ENCODE measurements around the gene ANO10. TPM values are rescaled to one million over a fixed set of nuclear protein-coding genes. Genes with fewer than 3 reads are reported as not detected.
"Not testable (repeated sequence)": the region's sequence is repeated elsewhere in the genome, so short reads cannot be mapped to it uniquely, and the experiment has no call there.

The ANO10 gene
- total RNA-seq, 2 experiments from 2014 or later: 19.9 TPM

DNA sequence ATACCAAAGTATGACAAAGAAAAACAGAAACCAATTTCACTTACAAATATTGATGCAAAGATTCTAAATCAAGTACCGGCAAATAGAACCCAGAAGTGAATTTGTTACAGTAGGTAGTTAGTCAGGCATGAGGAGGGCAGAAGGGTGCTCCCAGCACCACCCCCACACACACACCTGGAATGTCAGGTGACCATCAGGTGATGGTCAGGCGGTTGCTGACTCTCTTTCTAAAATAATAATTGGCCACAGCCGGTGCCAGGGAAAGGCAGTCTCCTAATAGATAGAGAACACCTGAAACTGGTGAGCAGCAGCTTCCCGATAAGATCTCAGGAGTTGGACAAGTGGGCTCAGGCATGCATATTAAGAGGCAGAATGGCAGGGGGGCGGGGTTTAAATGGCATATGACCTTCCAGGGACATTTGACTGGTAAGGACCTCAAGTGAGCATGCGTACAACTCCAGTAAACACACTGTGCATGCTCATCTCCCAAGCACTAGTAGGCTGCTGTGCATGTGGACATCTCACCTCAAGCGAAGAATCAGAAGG lies 131.1 kb downstream of the ANO10 start:
- H3K4me3 Mint-ChIP-seq: no peak overlapping the region
- H3K4me1 Mint-ChIP-seq: peaks cover 12% of the 10 kb centered on the region
- H3K27ac Mint-ChIP-seq: no peak overlapping the region
- H3K27me3 Mint-ChIP-seq: peaks cover 9% of the 10 kb centered on the region
- CTCF ChIA-PET: no interaction called here
- DNase-seq: no peak
- H3K36me3 Mint-ChIP-seq (ENCODE audit: low read depth): peaks cover 17% of the 10 kb centered on the region
- H3K9me3 Mint-ChIP-seq: peaks cover 2% of the 10 kb centered on the region
- POLR2A ChIA-PET: no interaction called here

DNA sequence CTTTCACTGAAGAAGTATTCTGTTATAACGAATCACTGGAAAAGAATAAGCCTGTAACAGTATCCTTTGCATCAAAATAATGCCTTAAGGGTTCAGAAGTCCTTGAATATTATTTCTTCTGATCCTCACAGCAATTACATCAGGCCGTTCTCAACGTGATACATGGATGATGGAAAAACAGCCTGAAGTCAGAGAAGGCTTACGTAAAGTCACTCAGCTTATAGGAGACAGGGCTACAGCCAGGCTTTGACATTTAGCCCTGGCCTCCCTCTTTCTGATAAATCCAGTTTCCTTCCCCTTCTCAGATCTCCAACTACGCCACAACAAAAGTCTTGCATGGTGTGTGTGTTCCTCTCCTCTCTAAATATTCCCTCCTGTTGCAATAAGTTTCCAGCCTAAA lies 131.9 kb downstream of the ANO10 start:
- H3K9me3 Mint-ChIP-seq: peaks cover 2% of the 10 kb centered on the region
- CTCF ChIA-PET: no interaction called here
- H3K36me3 Mint-ChIP-seq (ENCODE audit: low read depth): peaks cover 17% of the 10 kb centered on the region

DNA sequence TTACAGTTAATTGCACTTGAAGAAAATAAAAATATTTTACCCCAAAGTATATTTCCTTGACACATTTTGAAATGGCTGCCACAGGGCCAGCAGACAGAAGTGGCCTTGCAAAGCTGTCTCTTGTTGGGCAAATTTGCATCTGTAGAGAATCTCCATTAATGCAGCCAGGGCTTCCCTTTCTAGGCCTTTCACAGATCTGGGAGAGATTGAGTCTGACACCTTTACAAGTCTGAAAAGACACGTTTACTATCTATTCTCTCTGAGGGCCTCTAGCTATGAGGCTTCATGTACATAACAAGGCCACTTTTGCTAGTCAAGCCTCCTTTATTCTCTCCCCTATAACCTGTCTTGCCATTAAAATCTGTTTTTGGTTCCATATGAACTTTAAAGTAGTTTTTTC lies 135.9 kb downstream of the ANO10 start:
- DNase-seq: no peak
- ChIA-PET POLR2A (no interaction called here), CTCF (no interaction called here)
- Mint-ChIP-seq H3K4me3 (no peak overlapping the region), H3K36me3 (ENCODE audit: low read depth) (peaks cover 19% of the 10 kb centered on the region), H3K9me3 (peaks cover 7% of the 10 kb centered on the region), H3K27me3 (peaks cover 2% of the 10 kb centered on the region), H3K4me1 (peaks cover 13% of the 10 kb centered on the region), H3K27ac (no peak overlapping the region)

More for the DNA sequence above, 131.9 kb downstream of the ANO10 start:
- peaks cover 9% of the 10 kb centered on the region for H3K27me3 Mint-ChIP-seq
- no peak for DNase-seq
- H3K4me1 Mint-ChIP-seq: peaks cover 12% of the 10 kb centered on the region
- H3K27ac Mint-ChIP-seq: no peak overlapping the region
- H3K4me3 Mint-ChIP-seq: no peak overlapping the region
- POLR2A ChIA-PET: no interaction called here

DNA sequence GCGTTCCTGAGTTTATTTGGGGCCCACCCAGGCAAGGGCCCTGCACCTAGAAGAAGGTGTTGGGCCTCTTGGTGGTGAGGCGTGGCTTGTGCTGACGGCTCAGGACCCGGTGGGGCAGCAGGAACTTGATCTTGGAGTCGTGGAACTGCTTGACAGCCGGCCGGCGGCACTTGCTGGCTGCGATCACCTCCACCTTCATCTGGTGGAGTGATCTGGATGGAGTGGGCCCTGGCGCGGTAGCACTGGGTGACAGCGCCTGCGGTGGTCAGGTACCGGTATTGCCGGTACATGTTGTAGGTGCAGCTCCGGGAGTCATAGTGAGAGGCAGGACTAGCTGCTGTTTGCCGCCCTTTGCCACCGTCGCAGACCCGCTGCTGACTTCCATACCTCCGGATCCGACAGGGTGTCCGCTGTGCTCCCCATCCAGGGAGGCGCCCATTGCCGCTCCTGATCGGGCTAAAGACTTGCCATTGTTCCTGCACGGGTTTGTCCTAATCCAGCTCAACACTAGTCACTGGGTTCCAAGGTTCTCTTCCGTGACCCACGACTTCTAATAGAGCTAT lies 136.8 kb downstream of the ANO10 start:
- no peak overlapping the region for H3K4me3 Mint-ChIP-seq
- H3K27me3 Mint-ChIP-seq: no peaks in the 10 kb centered on the region
- DNase-seq: no peak
- ChIA-PET POLR2A (no interaction called here), CTCF (no interaction called here)
- H3K27ac Mint-ChIP-seq: no peak overlapping the region
- peaks cover 12% of the 10 kb centered on the region for H3K36me3 Mint-ChIP-seq (ENCODE audit: low read depth)
- H3K9me3 Mint-ChIP-seq: peaks cover 7% of the 10 kb centered on the region
- H3K4me1 Mint-ChIP-seq: peaks cover 11% of the 10 kb centered on the region

DNA sequence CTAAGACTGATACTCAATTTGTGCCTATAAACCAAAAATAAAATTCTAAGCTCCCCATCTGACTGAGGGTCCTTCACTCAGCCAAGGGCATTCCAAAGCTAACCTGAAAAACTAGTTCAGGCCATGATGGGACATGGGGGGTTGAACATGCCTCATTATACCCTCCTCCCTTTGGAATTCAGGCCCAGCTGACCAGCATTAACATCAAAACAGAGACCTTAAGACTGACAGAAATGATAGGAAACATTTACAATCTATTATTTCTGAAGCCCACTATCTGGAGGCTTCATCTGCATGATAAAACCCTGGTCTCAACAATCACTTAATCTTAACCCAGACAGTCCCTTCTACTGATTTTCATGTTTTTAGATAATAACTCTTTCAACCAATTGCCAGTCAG lies 140.4 kb downstream of the ANO10 start:
- POLR2A ChIA-PET: no interaction called here
- DNase-seq: no peak
- Mint-ChIP-seq H3K27ac (no peak overlapping the region), H3K9me3 (peaks cover 10% of the 10 kb centered on the region), H3K36me3 (ENCODE audit: low read depth) (peaks cover 34% of the 10 kb centered on the region), H3K27me3 (no peaks in the 10 kb centered on the region), H3K4me3 (no peak overlapping the region), H3K4me1 (peaks cover 38% of the 10 kb centered on the region)
- CTCF ChIA-PET: no interaction called here

DNA sequence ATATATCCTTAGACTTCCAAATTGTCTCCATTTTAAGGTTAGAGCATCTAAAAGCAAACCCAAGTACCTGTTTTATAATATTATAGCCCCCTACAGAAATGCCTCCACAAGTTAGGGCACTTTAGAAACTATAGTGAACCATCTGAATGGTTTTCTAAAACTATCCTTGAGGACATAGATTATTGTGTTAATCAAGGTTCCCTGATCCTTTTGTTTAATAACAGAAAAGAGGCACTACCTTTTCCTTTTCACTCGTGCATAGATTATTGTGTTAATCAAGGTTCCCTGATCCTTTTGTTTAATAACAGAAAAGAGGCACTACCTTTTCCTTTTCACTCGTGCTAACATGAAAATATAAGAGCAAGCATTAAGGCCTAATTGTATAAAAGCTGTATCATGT lies 143.0 kb downstream of the ANO10 start:
- H3K27ac Mint-ChIP-seq: peak overlapping the region; percentile 96
- H3K9me3 Mint-ChIP-seq, DNase-seq, H3K4me3 Mint-ChIP-seq, H3K27me3 Mint-ChIP-seq: not testable (repeated sequence)
- CTCF ChIA-PET: interaction anchor here (0.7 to 2.2 kb wide), 4 partner anchors 23 to 316 kb away, joined by 3 to 6 read pairs (median 4); no protein-coding TSS in a partner anchor
- H3K4me1 Mint-ChIP-seq: peaks cover 38% of the 10 kb centered on the region
- H3K36me3 Mint-ChIP-seq (ENCODE audit: low read depth): peaks cover 36% of the 10 kb centered on the region
- POLR2A ChIA-PET: interaction anchor here (1.2 to 1.7 kb wide), 3 partner anchors 90 to 316 kb away, joined by 4 to 5 read pairs (median 5); partner anchors contain the start of gene SNRK

DNA sequence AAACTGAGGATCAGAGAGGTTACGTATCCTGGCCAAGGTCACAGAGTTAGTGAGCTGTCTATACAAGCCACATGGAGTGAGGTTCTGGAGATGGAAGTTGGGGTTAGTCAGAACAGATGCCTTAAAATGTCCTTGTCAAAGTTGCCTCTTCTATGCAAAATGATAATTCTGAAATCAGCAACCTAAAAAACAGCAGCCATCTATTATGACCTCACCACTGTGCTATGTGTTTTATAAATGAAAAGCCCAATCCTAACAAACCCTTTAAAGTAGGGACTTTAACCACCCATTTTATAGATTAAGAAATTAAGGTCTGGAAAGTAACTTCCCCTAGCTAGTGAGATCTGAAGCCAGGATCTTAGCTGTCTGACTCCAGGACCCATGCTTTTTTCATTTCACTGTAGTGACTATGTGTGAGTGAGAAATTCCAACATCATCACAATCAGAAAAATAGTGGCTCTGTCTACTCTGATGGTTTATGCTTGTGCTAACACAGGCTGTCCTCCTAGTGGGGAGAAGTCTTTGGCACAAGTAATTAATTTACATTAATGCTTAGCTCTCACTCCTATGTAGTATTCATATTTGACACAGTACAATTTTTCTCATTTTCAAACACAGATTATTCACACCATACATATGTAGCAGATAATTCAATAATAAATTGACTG lies 143.6 kb downstream of the ANO10 start:
- DNase-seq: no peak
- peaks cover 10% of the 10 kb centered on the region for H3K9me3 Mint-ChIP-seq
- H3K4me3 Mint-ChIP-seq: no peak overlapping the region
- peak overlapping the region; percentile 96 for H3K27ac Mint-ChIP-seq
- ChIA-PET CTCF (interaction anchor here (0.7 to 2.2 kb wide), 4 partner anchors 23 to 316 kb away, joined by 3 to 6 read pairs (median 4); no protein-coding TSS in a partner anchor), POLR2A (interaction anchor here (1.2 to 1.7 kb wide), 4 partner anchors 89 to 315 kb away, joined by 4 to 6 read pairs (median 5); partner anchors contain the start of gene SNRK)
- peaks cover 40% of the 10 kb centered on the region for H3K36me3 Mint-ChIP-seq (ENCODE audit: low read depth)
- H3K4me1 Mint-ChIP-seq: peaks cover 37% of the 10 kb centered on the region
- H3K27me3 Mint-ChIP-seq: no peaks in the 10 kb centered on the region

DNA sequence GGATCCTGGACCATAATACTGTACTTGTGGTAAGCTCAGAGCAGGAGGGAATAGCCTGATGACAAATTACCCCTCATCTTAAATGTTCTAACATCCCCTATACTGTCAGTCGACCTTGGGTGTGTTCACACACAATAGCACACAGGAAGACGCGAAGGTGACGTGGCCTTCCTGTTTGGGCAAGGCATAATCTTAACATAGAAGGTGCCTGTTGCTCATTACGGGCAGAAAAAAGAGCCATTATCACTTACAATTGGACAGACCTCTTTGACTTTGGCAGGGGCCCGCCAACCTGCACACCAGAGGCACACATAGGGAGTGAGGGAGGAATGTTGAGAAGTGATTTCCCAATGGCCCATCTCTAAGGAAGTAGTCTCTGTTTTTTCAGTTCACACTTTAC lies 144.2 kb downstream of the ANO10 start:
- no peaks in the 10 kb centered on the region for H3K27me3 Mint-ChIP-seq
- peak; percentile 82 for DNase-seq
- peaks cover 30% of the 10 kb centered on the region for H3K4me1 Mint-ChIP-seq
- H3K36me3 Mint-ChIP-seq (ENCODE audit: low read depth): peaks cover 41% of the 10 kb centered on the region
- POLR2A ChIA-PET: interaction anchor here (1.0 to 1.5 kb wide), 4 partner anchors 88 to 314 kb away, joined by 4 to 7 read pairs (median 6); no protein-coding TSS in a partner anchor
- H3K9me3 Mint-ChIP-seq: peaks cover 10% of the 10 kb centered on the region
- H3K4me3 Mint-ChIP-seq: peak overlapping the region; percentile 1
- peak overlapping the region; percentile 96 for H3K27ac Mint-ChIP-seq
- CTCF ChIA-PET: interaction anchor here (0.5 to 2.2 kb wide), 5 partner anchors 23 to 88 kb away, joined by 3 to 6 read pairs (median 4); no protein-coding TSS in a partner anchor

DNA sequence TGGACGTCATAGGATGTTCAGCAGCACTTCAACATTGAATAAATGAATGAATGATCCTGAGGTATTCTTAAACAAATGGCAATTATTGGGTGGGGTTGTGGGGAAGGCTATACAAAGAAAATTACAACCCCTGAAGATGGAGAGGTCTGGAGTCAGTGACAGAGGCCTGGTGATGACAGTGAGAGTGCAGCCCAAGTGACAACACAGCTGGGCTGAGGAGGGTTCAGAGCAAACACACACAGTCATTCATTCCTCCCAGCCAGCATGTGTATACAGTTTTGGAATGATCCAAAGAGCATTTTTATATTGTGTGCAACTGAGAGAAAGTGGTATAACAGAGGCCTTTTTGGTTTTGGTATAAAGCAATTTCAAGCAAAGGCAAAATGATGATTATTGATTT lies 148.1 kb downstream of the ANO10 start:
- H3K27ac Mint-ChIP-seq: no peak overlapping the region

DNA sequence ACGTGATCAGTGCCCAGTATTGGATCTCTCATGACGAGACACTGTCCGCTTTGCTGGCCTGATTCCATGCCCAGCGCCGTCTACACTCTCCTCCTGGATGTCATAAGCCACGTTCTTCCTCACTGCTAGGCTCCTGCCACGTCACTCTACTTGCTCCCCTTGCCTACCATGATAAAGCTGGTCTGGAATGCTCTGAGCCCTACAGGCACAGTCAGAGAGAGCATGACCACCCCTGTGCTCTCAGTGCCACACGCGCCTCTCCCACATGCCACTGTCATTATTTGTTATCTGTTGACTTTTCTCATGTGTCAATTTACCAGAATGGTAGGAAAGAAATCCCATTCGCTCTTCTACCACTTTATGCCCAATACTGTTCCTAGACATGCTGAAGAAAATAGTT lies 148.6 kb downstream of the ANO10 start:
- H3K9me3 Mint-ChIP-seq: peaks cover 5% of the 10 kb centered on the region
- peaks cover 19% of the 10 kb centered on the region for H3K4me1 Mint-ChIP-seq
- no peak for DNase-seq
- H3K4me3 Mint-ChIP-seq: no peak overlapping the region
- POLR2A ChIA-PET: no interaction called here
- CTCF ChIA-PET: no interaction called here
- peaks cover 22% of the 10 kb centered on the region for H3K36me3 Mint-ChIP-seq (ENCODE audit: low read depth)
- peaks cover 1% of the 10 kb centered on the region for H3K27me3 Mint-ChIP-seq
- no peak overlapping the region for H3K27ac Mint-ChIP-seq

More for the DNA sequence above, 148.1 kb downstream of the ANO10 start:
- H3K9me3 Mint-ChIP-seq: peaks cover 5% of the 10 kb centered on the region
- ChIA-PET CTCF (interaction anchor here (1.2 kb wide), 1 partner anchor 30 kb away, joined by 3 read pairs; no protein-coding TSS in a partner anchor), POLR2A (no interaction called here)
- H3K36me3 Mint-ChIP-seq (ENCODE audit: low read depth): peaks cover 26% of the 10 kb centered on the region
- peaks cover 24% of the 10 kb centered on the region for H3K4me1 Mint-ChIP-seq
- no peak for DNase-seq
- H3K4me3 Mint-ChIP-seq: no peak overlapping the region
- peaks cover 1% of the 10 kb centered on the region for H3K27me3 Mint-ChIP-seq

DNA sequence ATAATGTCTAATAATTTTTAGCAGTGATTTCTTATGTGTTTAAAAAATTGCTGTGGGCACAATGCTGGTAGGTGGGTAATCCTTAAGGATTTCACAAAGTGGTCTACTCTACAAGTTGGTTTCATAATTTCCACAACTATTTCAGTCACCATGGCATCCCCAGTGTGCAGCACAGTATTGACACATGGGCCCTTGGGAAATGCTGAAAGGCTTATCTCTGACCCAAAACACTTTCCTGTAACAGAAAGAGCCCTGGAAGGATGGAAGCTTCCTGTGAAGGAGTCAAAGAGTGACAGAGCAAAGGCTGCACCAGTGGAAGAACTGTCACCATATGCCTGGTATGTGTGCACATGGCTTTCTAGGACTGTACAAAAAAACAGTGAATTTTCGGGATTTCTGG lies 153.7 kb downstream of the ANO10 start:
- H3K4me3 Mint-ChIP-seq: no peak overlapping the region
- peaks cover 1% of the 10 kb centered on the region for H3K27me3 Mint-ChIP-seq
- ChIA-PET POLR2A (no interaction called here), CTCF (interaction anchor here (0.8 to 1.1 kb wide), 2 partner anchors 60 to 79 kb away, joined by 3 read pairs; no protein-coding TSS in a partner anchor)
- no peaks in the 10 kb centered on the region for H3K9me3 Mint-ChIP-seq
- DNase-seq: no peak
- H3K36me3 Mint-ChIP-seq (ENCODE audit: low read depth): peaks cover 12% of the 10 kb centered on the region
- no peak overlapping the region for H3K27ac Mint-ChIP-seq
- peaks cover 2% of the 10 kb centered on the region for H3K4me1 Mint-ChIP-seq

DNA sequence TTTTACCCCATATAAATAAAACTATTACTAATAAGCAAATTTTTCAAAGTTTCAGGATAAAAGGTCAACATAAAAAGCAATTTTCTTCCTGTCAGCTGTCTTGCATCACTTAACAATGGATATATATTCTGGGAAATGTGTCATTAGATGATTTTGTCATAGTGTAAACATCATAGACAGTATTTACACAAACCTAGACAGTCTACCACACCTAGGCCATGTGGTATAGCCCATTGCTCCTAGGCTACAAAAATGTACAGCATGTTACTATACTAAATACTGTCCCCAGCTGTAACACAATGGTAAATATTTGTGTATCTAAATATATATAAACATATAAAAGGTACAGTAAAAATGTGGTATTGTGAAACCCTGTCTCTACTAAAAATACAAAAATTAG lies 156.7 kb downstream of the ANO10 start:
- Mint-ChIP-seq H3K9me3 (peaks cover 5% of the 10 kb centered on the region), H3K27ac (no peak overlapping the region), H3K4me1 (peaks cover 1% of the 10 kb centered on the region), H3K36me3 (ENCODE audit: low read depth) (peaks cover 27% of the 10 kb centered on the region), H3K27me3 (peaks cover 1% of the 10 kb centered on the region), H3K4me3 (no peak overlapping the region)
- CTCF ChIA-PET: no interaction called here
- POLR2A ChIA-PET: no interaction called here
- DNase-seq: no peak

DNA sequence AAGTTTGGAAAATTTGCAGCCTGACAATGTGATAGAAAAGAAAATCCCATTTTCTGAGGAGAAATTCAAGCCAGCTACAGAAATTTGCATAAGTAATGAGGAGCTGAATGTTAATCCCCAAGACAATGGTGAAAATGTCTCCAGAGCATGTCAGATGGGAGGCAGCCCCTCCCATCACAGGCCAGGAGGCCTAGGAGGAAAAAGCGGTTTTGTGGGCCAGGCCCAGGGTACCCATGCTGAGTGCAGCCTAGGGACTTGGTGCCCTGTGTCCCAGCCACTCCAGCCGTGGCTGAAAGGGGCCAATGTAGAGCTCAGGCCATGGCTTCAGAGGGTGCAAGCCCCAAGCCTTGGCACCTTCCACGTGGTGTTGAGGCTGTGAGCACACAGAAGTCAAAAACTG lies 159.2 kb downstream of the ANO10 start:
- CTCF ChIA-PET, H3K9me3 Mint-ChIP-seq, H3K27ac Mint-ChIP-seq, H3K4me1 Mint-ChIP-seq, POLR2A ChIA-PET, H3K4me3 Mint-ChIP-seq, DNase-seq, H3K27me3 Mint-ChIP-seq: not testable (repeated sequence)
- H3K36me3 Mint-ChIP-seq (ENCODE audit: low read depth): peaks cover 33% of the 10 kb centered on the region
